M059J (cell line): ENCODE measurements around the gene NRBP1. TPM values are rescaled to one million over a fixed set of nuclear protein-coding genes. Genes with fewer than 3 reads are reported as not detected.

Source experiments
- DNase-seq: peaks from one replicate; pipeline ENCODE4 v3.0.0-alpha.2; 2012; ENCODE audit warnings: low read depth
- total RNA-seq: library from RNA; depleted of rRNA; stranded (reverse); fragments of >200 nt; shearing (Covaris generic); gene quantifications from 2 replicates; pipeline ENCODE4 v1.2.3, GENCODE V29; 2014; rRNA removed

The NRBP1 gene
- total RNA-seq, 1 experiment from 2014 or later, result 124 TPM

DNA sequence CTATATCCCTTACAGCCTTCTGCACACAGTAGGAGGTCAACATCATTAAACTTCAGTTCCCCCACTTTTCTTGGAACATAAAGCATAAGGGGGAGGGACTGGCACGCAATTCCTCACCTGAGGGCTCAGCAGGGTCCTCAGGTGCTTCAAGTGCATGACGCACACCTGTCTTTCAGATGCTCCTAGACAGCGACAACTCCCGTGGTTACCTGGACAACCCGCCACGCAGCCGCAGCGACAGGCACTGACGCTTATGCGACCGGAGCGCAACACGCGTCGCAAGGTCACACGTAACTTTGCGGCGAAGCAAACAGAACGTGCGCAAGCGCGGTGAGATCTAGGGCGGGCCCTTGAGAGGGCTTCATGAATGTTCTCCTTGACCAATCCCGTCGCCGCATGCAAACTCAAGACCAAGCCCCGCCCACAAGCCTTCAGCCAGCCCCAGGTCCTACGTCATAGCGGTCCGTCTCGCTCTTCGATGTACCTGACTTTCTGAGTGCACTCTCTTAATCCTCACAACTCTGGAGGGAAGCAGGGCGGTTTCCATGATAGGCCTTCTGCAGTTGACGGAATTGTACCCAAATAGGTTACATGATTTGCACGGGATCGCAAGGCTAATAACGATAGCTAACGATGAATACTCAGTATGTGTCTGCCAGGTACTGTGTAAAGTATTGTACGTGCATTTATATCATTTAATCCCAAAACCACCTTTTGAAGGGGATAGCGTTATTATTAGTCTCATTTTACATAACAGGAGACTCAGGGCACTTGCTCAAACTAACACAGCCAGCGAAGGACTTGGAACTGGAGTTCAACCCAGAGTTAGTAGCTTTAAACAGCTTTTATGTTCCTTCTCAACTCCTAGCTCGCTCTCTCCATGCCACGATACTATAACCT, 61.3 kb downstream of the NRBP1 start, which contains the start of gene IFT172:
TSS of gene IFT172 (minus strand) at position 246 of the 900 bp plus-strand sequence. CDS start at position 156, 90 bp downstream.
- peak; percentile 99 for DNase-seq

Other genes with a start within 250 kb of the NRBP1 start
- gene ATRAID, start 216.6 kb upstream of the NRBP1 start, total RNA-seq, result 334 and 404 TPM in 2 replicates
- 16.3 and 23.3 TPM in 2 replicates for gene SLC5A6, start 216.4 kb upstream of the NRBP1 start, total RNA-seq
- 12.6 and 17.1 TPM in 2 replicates for gene CAD, start 211.3 kb upstream of the NRBP1 start, total RNA-seq
- not detected in 2 replicates for gene SLC30A3, start 165.6 kb upstream of the NRBP1 start, total RNA-seq
- not detected in 2 replicates for gene DNAJC5G, start 153.2 kb upstream of the NRBP1 start, total RNA-seq
- 0.05 TPM in 1 of 2 replicates, not detected in the other for gene TRIM54, start 146.2 kb upstream of the NRBP1 start, total RNA-seq
- 1.6 and 3.0 TPM in 2 replicates for gene UCN, start 120.2 kb upstream of the NRBP1 start, total RNA-seq
- gene MPV17, start 105.5 kb upstream of the NRBP1 start, total RNA-seq, result 92.5 and 95.2 TPM in 2 replicates
- 32.3 and 34.0 TPM in 2 replicates for gene GTF3C2, start 71.9 kb upstream of the NRBP1 start, total RNA-seq
- 24.3 and 31.1 TPM in 2 replicates for gene EIF2B4, start 58.3 kb upstream of the NRBP1 start, total RNA-seq
- 70.4 and 88.3 TPM in 2 replicates for gene SNX17, start 58.0 kb upstream of the NRBP1 start, total RNA-seq
- 3.6 and 7.6 TPM in 2 replicates for gene ZNF513, start 47.9 kb upstream of the NRBP1 start, total RNA-seq
- gene PPM1G, start 19.0 kb upstream of the NRBP1 start, total RNA-seq, result 105 and 134 TPM in 2 replicates
- gene KRTCAP3, start 13.8 kb downstream of the NRBP1 start, total RNA-seq, result not detected in 2 replicates
- gene IFT172, start 61.1 kb downstream of the NRBP1 start, total RNA-seq, result 2.8 and 5.7 TPM in 2 replicates
- 2.6 and 3.1 TPM in 2 replicates for gene FNDC4, start 66.6 kb downstream of the NRBP1 start, total RNA-seq
- gene GCKR, start 68.2 kb downstream of the NRBP1 start, total RNA-seq, result not detected in 2 replicates
- 22.7 and 23.3 TPM in 2 replicates for gene ZNF512, start 154.4 kb downstream of the NRBP1 start, total RNA-seq
- gene CCDC121, start 200.4 kb downstream of the NRBP1 start, total RNA-seq, result 0.42 and 1.4 TPM in 2 replicates
- 39.3 and 44.7 TPM in 2 replicates for gene GPN1, start 200.4 kb downstream of the NRBP1 start, total RNA-seq
- 22.0 and 27.8 TPM in 2 replicates for gene SUPT7L, start 235.0 kb downstream of the NRBP1 start, total RNA-seq
- gene SLC4A1AP, start 235.3 kb downstream of the NRBP1 start, total RNA-seq, result 19.8 and 35.1 TPM in 2 replicates